Ovary (tissue), 9 donors: Measurements from ENCODE around the gene VPS35L. TPM values are rescaled to one million over a fixed set of nuclear protein-coding genes. Genes with fewer than 3 reads are reported as not detected.
A peak's percentile ranks its signal among the peaks of the same experiment; 100 is the strongest.

Experiments
- DNase-seq, 5 donors: peaks; one replicate each; pipeline ENCODE4 v3.0.0-alpha.2; 2019 to 2020
- H3K27ac ChIP-seq, 2 donors: fragments of 200-600 bp; one replicate each; pipeline versions ENCODE4 v1.5.1 to v1.8.0; 2019 to 2022
- H3K27me3 ChIP-seq: fragments of 200-600 bp; one replicate; pipeline ENCODE4 v1.8.0; 2022
- H3K36me3 ChIP-seq: fragments of 200-600 bp; sonication (generic); one replicate; pipeline ENCODE4 v1.5.1; 2019
- H3K4me1 ChIP-seq: one replicate; pipeline ENCODE4 v1.8.1; 2013; ENCODE audit warnings: mild to moderate bottlenecking, moderate library complexity; ENCODE audit not compliant: insufficient read depth
- H3K4me3 ChIP-seq: fragments of 200-600 bp; sonication (generic); one replicate; pipeline ENCODE4 v1.5.1; 2017
- H3K9me3 ChIP-seq, 2 donors: fragments of 200-600 bp in 1 of 2; sonication (generic) in 1 of 2; one replicate each; pipeline versions ENCODE4 v1.5.1 to v1.8.1; 2013 to 2019; ENCODE audit warnings: mild to moderate bottlenecking in 1 of 2, moderate library complexity in 1 of 2
- CTCF ChIP-seq, 3 donors: fragments of 450-650 bp in 2 of 3; fragments of 200-600 bp in 1 of 3; IDR thresholded peaks; one replicate each; pipeline versions ENCODE4 v1.5.1 to v1.8.0; 2016 to 2022; ENCODE audit warnings: antibody characterized with exemption in 3 of 3, mild to moderate bottlenecking in 1 of 3
- EP300 ChIP-seq: sonication (generic); formaldehyde crosslinking; IDR thresholded peaks from one replicate; pipeline ENCODE4 v1.6.1; 2017; ENCODE audit warnings: antibody characterized with exemption
- POLR2A ChIP-seq: fragments of 450-650 bp; IDR thresholded peaks from one replicate; pipeline ENCODE4 v1.6.1; 2017; ENCODE audit warnings: antibody characterized with exemption, mild to moderate bottlenecking, moderate library complexity
- WGBS, 3 donors: extraction: QIAGEN DNeasy Blood & Tissue Kit in 1 of 3; methylation state at CpG; one replicate each; pipeline versions ENCODE4 v1.1.5 to v1.1.7; 2013 to 2017; 5-methylcytosine and 5-hydroxymethylcytosine counted together
- intact Hi-C, 4 donors: fragments of 100-400 bp; cut with DNase I; formaldehyde crosslinking; loops; one replicate each; pipeline versions ENCODE4 v1.11.0 to v1.15.1; 2022 to 2023
- polyA plus RNA-seq, 2 donors: library from polyadenylated mRNA; stranded (reverse); fragments of 200-250 nt in 1 of 2; fragments of 350-450 nt in 1 of 2; fragmentation: Illumina TruSeq in 1 of 2; extraction: RNeasy Lipid Tissue Mini Kit (QIAGEN cat#74804) in 1 of 2; gene quantifications; one replicate each; pipeline ENCODE4 v1.2.3, GENCODE V29; 2013 to 2014
- total RNA-seq, 7 donors: library from RNA; depleted of rRNA in 2 of 7; stranded (reverse); fragments of >200 nt in 2 of 7; fragmentation: NEBNext Ultra II Directional in 3 of 7; extraction: Animal tissue kit (Norgen Biotek cat#: 25700) in 3 of 7; gene quantifications; one replicate each; pipeline versions ENCODE4 v1.1.0 to v1.2.4, GENCODE V29; 2016 to 2023
- donor health status: DM: no; HTN: no; CAD: no; lungs with moderate emphysema.
- donor health status: DM: no; HTN: no; CAD: no.
- donor health status: Bipolar disorder and iron deficiency.
- donor health status: DM: yes; HTN: yes; CAD: no.
- donor health status: DM: no; HTN: no; CAD: no.
- donor health status: DM: yes; HTN: yes; CAD: no.

Gene VPS35L
- total and polyA plus RNA-seq, 9 donors, result 28.6 to 69.6 (median 50.7) TPM

DNA sequence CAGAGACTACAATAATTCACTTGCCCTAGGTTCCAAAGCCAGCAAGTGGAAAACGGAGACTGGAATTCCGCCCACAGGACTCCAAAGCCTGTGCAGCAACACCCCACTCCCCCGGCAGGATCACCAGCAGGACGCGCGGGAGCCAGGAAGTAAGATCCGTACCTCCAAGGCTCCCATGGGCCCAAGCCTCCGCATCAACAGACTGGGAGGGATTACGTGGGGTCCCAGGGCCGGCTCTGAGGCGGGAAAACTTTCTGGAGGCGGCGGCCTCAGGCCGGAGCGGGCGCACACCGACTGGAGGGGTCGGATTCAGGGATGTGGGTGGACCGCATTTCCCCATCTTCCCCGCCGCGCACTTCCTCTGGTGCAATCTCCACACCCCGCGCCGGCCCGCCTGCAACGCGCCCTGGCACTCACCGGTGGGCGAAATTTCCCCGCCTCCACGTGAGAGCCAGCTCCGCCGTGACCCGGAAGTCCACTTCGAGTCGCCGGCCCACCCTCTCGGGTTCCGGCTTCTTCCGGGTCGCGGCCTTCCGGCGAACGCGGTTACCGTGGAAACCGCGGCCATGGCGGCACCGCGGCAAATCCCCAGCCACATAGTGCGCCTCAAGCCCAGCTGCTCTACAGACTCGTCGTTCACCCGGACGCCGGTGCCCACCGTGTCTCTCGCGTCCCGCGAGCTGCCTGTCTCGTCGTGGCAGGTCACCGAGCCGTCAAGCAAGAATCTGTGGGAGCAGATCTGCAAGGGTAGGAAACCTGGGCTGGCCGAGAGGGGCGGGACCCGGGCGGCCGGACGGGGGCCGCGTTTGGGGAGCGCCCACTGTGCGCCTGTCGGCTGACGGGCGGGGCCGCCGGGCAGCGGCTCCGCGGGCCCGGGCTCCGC lies 162.5 kb downstream of the VPS35L start, which contains the start of the genes IQCK and KNOP1:
TSS of gene IQCK (plus strand) at position 531 of the 883 bp plus-strand sequence. CDS start at position 567, 36 bp downstream.
TSS of gene KNOP1 (minus strand) at position 487 of the 883 bp plus-strand sequence. CDS start 3,192 bp downstream, outside the sequence.
- intact Hi-C loops, result loop anchor here in 1 of 4 donors (5.0 kb wide), 1 partner anchor 164 kb away; the partner anchor contains the start of gene GPRC5B
- DNase-seq, result peak; percentile 91 to 94 (median 92)
- peak within 1 kb of the TSS; percentile 67 for H3K4me3 ChIP-seq
- H3K27me3 ChIP-seq, result no peaks in the 10 kb centered on the region
- H3K9me3 ChIP-seq, result no peaks in the 10 kb centered on the region
- 0 to 1% (median 1%) methylated on average over 81 to 88 of the region's 88 CpGs for WGBS, 3 donors
- peak within 1 kb of the TSS in 1 of 2 donors; percentile 72 for H3K27ac ChIP-seq
- no peak for TF ChIP-seq EP300
- peak; percentile 70 for TF ChIP-seq POLR2A
- peak in 1 of 3 donors; percentile 12 for TF ChIP-seq CTCF (IDR thresholded peaks at IDR 0.05)
- no peaks in the 10 kb centered on the region for H3K36me3 ChIP-seq
- peaks cover 13% of the 10 kb centered on the region for H3K4me1 ChIP-seq

DNA sequence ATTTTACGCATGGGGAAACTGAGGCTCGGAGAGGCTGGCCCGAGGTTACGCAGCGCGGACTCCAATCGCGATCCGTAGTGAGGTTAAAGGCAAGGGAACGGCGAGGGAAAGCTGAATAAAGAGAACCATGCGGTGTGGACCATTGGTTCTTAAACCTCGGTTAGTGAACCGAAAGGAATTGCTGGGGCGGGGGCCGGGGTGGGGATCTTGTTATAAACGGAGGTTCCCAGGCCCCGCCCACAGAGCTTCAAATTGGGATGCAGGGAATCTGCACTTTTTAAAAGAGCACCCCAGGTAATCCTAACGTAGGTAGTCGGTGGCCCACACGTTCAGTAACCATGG lies 163.1 kb downstream of the VPS35L start:
- Histone ChIP-seq H3K4me1 (peaks cover 13% of the 10 kb centered on the region), H3K4me3 (peak overlapping the region; percentile 67), H3K9me3 (no peaks in the 10 kb centered on the region), H3K27me3 (no peaks in the 10 kb centered on the region), H3K36me3 (no peaks in the 10 kb centered on the region), H3K27ac (no peak overlapping the region)
- intact Hi-C loops, result loop anchor here in 1 of 4 donors (5.0 kb wide), 1 partner anchor 164 kb away; the partner anchor contains the start of gene GPRC5B
- TF ChIP-seq EP300 (no peak), CTCF (IDR thresholded peaks at IDR 0.05) (no peak), POLR2A (no peak)
- WGBS, 3 donors, result 0 to 1% (median 0%) methylated on average over 21 of the region's 21 CpGs
- DNase-seq, result peak in 1 of 5 donors; percentile 55

DNA sequence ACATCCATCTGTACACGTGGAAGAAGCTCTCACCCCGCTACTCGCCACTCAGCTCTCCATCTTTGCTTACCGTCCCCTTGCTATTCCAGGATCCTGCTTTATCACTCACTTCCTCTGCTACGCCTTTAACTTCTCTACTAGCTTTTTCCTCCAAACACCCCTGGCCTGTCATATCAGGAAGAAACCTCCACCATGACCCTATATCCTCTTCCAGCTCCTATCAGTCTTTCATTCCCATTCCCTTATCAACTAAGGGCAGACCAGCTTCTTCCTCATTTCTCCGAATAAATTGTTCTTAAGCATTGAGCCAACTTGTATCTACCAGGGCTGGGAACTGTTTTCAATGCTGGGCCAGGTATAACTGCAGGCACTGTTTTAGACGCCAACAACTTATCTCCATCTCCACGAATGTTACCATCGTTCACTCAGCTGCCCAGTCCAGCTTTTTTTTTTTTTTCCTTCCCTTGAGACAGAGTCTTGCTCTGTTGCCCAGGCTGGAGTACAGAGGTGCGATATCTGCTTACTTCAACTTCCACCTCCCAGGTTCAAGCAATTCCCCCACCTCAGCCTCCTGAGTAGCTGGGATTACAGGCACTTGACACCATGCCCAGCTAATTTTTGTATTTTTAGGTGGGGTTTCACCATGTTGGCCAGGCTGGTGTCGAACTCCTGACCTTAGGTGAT lies 166.9 kb downstream of the VPS35L start:
- no peak for DNase-seq
- Histone ChIP-seq H3K27me3 (no peaks in the 10 kb centered on the region), H3K36me3 (no peaks in the 10 kb centered on the region), H3K27ac (no peak overlapping the region), H3K4me1 (peaks cover 2% of the 10 kb centered on the region), H3K9me3 (no peaks in the 10 kb centered on the region), H3K4me3 (no peak overlapping the region)
- WGBS, 3 donors, result 87 to 90% (median 89%) methylated on average over 11 of the region's 11 CpGs
- intact Hi-C loops, result no loop called here
- no peak for TF ChIP-seq EP300
- TF ChIP-seq CTCF (IDR thresholded peaks at IDR 0.05), result no peak
- no peak for TF ChIP-seq POLR2A

DNA sequence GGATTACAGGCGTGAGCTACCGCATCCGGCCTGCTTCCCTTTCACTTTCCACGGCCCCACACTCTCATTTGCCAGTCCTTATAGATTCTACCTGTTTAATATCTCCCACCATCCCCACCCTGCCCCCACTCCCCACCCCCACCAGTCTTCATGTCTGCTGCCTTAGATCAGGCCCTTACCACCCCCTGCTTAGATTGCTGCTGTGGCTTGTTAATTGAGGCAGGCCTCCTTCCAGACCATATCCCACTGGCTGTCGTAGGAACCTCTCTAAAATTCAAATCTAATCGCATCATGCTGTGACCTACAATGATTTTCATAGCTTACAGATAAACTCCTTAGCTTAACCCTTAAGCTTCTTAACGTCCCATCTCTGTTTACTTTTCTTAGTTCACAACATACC lies 167.5 kb downstream of the VPS35L start:
- peaks cover 2% of the 10 kb centered on the region for H3K4me1 ChIP-seq
- no peak overlapping the region for H3K27ac ChIP-seq
- no peak for DNase-seq
- WGBS, 3 donors, result 84 to 85% (median 85%) methylated on average over 7 of the region's 7 CpGs
- no peaks in the 10 kb centered on the region for H3K27me3 ChIP-seq
- no peaks in the 10 kb centered on the region for H3K9me3 ChIP-seq
- no peak for TF ChIP-seq EP300
- no peak for TF ChIP-seq CTCF (IDR thresholded peaks at IDR 0.05)
- no peak for TF ChIP-seq POLR2A
- no peaks in the 10 kb centered on the region for H3K36me3 ChIP-seq
- intact Hi-C loops, result no loop called here
- H3K4me3 ChIP-seq, result no peak overlapping the region
